Measurements from ENCODE around the gene ZNF365.
"Not testable (repeated sequence)": the region's sequence is repeated elsewhere in the genome, so short reads cannot be mapped to it uniquely, and the experiment has no call there.

Gene ZNF365

GRCh38 chr10:62373995-62374861 is at the start of gene ZNF365:
Gene ZNF365 (plus strand): TSS chr10:62374369. CDS start chr10:62376194, 1,825 bp downstream.
- peak; percentile 62 for DNase-seq

- no peak for DNase-seq
Measured at GRCh38 chr10:62326176-62326575, 48.0 kb upstream of the ZNF365 start.

GRCh38 chr10:62327885-62328284 is 46.3 kb upstream of the ZNF365 start:
- DNase-seq = no peak

GRCh38 chr10:62330213-62330612 is 44.0 kb upstream of the ZNF365 start:
- DNase-seq = no peak

GRCh38 chr10:62332406-62332805 is 41.8 kb upstream of the ZNF365 start:
- DNase-seq = no peak

GRCh38 chr10:62333135-62333889 is 40.9 kb upstream of the ZNF365 start:
- DNase-seq = no peak

- no peak for DNase-seq
Measured at GRCh38 chr10:62333988-62334682, 40.0 kb upstream of the ZNF365 start.

GRCh38 chr10:62335326-62335725 is 38.8 kb upstream of the ZNF365 start:
- no peak for DNase-seq

- DNase-seq = no peak
Measured at GRCh38 chr10:62336404-62336803, 37.8 kb upstream of the ZNF365 start.

GRCh38 chr10:62341419-62341818 is 32.8 kb upstream of the ZNF365 start:
- DNase-seq = no peak

- DNase-seq = no peak
Measured at GRCh38 chr10:62343000-62343399, 31.2 kb upstream of the ZNF365 start.

GRCh38 chr10:62348029-62348428 is 26.1 kb upstream of the ZNF365 start:
- DNase-seq = no peak

GRCh38 chr10:62352356-62352970 is 21.7 kb upstream of the ZNF365 start:
- DNase-seq = peak; percentile 60

GRCh38 chr10:62354916-62355315 is 19.3 kb upstream of the ZNF365 start:
- no peak for DNase-seq

- DNase-seq = no peak
Measured at GRCh38 chr10:62356447-62356846, 17.7 kb upstream of the ZNF365 start.

GRCh38 chr10:62358151-62358550 is 16.0 kb upstream of the ZNF365 start:
- not testable (repeated sequence) for DNase-seq

GRCh38 chr10:62373639-62373994 is 552 bp upstream of the ZNF365 start:
- DNase-seq = no peak

- no peak for DNase-seq
Measured at GRCh38 chr10:62374862-62375710, 917 bp downstream of the ZNF365 start.

- DNase-seq = no peak
Measured at GRCh38 chr10:62376071-62377025, 2.2 kb downstream of the ZNF365 start.

GRCh38 chr10:62377026-62377415 is 2.9 kb downstream of the ZNF365 start:
- no peak for DNase-seq

- DNase-seq = no peak
Measured at GRCh38 chr10:62377966-62378365, 3.8 kb downstream of the ZNF365 start.

All from stimulated activated CD4-positive, alpha-beta T cell treated with anti-CD3 and anti-CD28 coated beads, Interleukin-15, amount 100 ng/mL, for 24 hours (primary cell).